Glomerular visceral epithelial cell (primary cell): ENCODE results near the gene DIMT1.

Source experiments
- DNase-seq: peaks from one replicate; pipeline ENCODE4 v3.0.0-alpha.2; 2016; ENCODE audit errors: extremely low spot score

The DIMT1 gene

DNA sequence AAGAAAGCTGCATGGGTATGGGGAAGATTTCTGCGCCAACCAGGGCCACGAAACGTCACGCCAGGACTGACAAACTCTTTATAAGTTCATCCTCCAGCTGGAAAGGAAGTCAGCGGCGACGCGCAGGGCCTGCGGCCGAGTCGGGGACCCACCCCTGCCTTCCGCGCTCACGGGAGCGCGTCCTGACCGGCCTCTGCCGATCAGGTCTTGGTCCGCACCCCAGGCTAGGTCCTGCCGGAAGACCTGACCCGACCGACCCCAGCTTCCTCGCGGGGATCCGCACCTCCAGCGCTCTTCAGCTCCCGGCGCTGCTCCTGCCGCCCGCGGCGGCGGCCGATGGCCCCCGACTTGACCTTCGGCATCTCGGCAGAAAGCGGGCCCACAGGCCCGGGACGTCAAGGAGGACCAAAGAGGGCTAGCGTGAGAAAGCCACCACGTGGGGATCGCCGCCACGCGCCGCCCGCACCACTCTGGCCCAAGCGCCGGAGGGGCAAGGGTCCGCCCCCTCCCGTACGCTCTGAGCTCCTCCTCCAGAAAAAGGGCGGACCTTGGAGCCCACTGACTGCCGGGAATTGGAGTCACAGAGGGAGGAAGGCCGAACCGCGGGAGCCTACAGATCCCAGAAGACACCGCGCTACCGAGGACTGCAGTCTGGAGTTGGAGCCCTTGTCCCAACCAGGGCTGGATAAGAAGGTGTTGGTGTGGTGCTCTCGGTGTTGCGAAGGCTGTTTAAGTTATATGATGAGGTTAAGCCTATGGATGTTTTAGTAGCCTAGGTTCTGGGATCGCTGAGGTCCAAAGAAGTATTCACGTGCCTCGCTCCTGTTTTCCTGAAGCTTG, at the start of gene DIMT1:
Gene DIMT1 (minus strand): TSS at position 495 of the 840 bp plus-strand sequence. CDS start 133 bp downstream, at position 362.
- DNase-seq: peak; percentile 99

DNA sequence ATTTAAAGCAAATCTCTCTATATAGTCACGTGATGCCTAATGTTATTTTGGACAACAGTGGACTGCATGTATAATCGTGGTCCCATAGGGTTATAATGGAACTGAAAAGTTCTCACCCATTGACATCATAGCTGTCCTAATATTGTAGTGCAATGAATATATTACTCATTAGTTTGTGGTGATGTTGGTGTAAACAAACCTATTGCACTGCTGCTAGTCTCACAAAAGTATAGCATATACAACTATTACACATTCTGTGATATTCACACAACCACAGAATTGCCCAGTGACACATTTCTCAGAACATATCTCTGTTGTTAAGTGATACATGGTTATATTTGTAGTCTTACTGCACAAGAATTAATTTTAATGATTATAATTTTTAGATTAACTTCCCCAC, 46.6 kb upstream of the DIMT1 start:
- DNase-seq: no peak

DNA sequence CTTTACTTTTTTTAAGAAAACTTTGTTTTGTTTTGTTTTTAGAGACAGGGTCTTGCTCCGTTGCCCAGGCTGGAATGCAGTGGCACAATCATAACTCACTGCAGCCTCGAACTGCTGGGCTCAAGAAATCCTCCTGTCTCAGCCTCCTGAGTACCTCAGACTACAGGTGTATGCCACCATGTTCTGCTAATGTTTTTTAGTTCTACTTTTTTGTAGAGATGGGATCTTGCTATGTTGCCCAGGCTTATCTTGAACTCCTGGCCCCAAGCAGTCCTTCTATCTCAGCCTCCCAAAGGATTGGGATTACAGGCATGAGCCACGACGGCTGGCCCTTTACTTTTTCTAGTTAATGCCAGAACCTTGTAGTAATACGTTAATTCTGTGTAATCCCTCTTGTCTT, 44.8 kb upstream of the DIMT1 start:
- DNase-seq: no peak

DNA sequence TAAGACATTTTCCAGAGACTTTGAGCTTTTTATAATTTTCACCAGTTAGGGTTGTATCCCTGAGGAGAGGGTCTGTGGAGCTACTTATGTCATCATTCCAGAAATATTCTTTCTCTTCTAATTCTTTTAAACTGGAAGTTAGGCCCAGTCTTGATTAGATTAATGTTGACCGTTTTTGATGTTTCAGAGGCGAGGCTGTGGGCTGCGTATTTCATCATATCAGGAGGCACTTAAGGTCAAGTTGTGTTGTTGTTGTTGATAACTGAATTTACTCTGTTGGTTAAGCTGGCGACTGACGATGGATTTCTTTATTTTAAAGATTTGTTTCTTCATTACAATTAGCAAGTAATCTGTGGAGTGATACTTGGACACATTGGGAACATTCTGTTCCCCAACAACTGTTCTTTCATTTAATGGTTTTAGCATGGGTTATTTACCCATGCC, 28.9 kb upstream of the DIMT1 start:
- DNase-seq: no peak

DNA sequence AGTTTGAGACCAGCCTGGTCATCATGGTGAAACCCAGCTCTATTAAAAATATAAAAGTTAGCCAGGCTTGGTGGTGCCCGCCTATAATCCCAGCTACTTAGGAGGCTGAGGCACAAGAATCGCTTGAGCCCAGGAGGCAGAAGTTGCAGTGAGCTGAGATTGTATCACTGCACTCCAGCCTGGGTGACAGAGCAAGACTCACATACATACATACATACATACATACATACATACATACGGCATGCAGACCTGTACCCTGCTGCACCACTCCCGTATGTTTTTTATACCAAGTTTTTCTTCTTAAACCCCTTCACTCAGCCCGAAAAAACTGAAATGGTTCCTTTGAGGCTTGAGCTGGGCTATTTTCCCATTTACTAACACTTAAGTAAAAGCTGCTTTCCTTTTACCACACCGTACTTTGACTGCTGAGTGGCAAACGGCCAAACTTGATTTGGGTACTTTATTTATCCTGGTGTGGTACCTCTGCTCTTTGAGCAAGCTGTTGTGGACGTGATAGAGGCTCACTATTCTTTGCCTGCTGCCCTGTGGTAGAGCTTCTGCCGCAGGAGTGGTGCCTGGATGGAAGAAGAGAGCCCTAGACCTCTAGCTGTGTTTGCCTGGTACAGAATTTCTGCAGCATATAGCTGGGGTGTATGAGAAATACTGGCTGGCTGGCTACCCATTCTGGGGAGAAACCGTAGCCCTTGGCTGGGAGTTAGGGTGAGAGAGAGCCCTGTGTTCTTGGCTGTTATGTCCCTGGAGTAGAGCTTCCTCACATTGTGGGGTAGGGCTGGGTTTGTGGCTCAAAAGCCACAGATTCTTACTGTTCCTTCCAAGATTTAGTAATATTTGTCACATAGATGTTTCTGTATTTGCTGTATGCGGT, 28.3 kb upstream of the DIMT1 start:
- no peak for DNase-seq

DNA sequence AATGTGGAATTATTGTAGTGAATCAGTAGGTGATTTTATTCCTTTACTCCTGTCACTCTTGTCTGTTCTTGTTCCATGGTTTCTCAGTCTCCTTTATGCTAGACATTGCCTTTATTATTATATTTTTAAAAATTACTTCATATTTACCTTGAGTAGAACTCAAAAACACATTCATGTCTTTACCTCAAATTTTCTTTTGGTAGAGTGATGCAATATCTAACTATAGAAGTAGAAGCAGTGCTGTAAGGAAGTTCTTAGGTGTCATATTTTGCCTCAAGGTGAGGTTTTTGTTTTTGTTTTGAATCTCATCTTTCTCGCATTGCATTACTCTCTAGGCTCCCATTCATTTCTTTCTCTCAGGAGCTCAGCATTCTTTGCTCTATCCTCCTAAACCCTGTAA, 21.1 kb upstream of the DIMT1 start:
- no peak for DNase-seq

DNA sequence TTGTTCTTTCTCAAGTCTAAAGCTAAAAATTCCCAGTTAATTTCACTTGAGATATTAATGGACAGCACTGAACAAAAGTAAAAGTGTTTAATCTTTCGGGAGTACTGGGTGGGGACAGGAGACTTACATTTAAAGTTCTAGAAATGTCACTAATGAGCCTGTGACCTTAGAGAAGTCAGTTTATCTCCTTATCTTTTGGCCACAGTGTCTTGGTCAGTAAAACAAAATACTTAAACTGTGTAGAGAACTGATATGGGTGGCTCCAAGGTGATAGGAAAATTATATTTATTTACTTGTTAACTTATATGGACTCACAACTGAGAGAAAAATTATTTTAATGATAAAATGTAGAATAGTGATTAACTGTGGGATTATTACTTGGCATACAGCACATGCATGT, 17.7 kb upstream of the DIMT1 start:
- DNase-seq: no peak

DNA sequence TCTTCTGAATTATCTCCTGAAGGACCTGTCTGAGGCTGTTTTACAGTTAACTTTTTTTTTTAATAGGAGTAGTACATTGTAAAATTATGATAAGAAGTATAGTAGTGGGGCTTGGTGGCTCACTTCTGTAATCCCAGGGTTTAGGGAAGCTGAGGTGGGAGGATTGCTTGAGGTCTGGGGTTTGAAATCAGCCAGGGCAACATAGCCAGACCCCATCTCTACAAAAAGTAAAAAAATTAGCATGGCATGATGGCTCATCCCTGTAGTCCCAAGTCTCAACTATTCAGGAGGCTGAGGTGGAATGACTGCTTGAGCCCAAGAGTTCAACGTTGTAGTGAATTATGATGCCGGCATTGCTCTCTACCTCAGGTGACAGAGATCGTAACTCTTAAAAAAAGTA, 15.9 kb upstream of the DIMT1 start:
- DNase-seq: no peak

DNA sequence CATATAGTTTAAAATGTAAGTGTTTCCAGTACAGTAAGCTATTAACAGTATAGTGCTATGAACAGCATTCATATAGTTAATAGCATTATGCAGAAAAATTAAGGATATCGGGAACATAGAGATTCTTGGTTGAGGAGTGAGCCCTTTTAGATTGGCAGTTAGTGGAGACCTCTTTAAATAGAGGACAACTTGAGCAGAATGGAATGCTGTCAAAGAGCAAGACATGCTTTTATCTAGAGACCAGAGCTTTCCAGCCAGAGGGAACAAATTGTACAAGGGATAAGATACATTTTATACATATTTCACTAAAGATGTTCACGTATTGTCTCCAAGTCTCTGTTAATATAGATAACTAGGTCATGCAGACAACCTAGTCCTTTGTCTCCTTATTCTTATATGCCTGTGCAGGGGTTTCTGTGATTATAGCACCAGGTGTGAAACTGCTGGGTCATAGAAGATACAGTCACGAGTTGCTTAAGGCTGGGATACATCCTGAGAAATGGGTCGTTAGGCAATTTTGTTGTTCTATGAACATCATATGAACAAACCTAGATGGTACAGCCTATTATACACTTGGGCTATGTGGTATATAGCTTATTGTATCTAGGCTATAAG, 14.9 kb upstream of the DIMT1 start:
- DNase-seq: no peak

DNA sequence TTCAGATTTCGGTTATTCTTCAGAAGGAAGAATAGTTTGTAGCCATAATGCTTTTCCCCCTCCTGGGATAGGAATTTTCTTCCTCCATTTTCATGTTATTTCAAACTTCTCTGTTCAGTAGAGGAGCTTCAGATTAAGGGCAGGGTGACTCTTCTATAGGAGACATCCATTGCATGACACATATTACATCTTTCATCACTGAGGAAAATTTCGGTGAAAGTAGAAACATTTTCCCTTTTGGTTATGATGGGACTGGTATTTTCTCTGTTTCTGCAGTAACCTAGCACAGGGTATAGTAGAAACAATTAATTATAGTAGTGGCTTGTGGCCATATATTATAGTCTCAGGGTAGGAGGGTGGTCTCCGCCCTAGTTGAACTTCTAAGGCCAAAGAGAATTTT, 10.0 kb upstream of the DIMT1 start:
- DNase-seq: no peak

DNA sequence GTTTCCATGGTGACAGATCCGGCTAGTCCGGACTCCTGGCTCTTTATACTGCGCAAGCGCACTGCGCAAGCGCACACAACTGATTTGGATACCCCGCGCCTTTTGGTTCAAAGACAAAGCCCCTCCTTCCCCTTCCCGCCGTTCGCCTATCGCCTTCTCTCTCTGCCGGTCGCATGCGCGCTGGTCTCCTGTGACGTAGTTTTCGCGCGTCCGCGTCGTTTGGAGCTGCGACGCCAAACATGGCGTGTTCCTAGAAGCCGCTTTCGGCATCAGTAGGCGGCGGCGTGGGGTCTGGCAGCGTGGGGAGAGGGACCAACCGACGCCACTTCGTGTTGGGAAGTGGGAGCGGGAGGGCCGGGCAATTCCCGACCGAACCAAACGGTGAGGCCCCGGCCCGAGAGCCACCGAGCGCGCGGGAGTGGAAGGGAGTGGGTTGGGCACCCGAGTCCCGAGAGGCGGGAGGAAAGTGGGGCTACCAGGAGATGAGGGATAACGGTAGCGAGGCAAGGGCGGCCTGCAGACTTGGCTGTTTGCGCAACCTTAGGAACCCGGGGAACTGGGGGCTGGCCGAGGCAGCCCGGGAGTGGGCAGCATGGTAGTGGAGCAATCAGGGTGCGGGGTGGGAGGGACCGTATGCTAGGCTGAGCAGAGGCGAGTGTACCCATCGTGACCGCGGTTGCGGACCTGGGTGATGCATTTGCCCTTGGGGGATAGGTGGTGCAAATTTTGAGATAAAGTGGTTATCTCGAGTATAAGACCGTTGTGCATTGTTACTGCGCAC, 9.0 kb upstream of the DIMT1 start, which contains the start of gene IPO11:
Gene IPO11 (plus strand): TSS at position 215 of the 781 bp plus-strand sequence. CDS start 24,517 bp downstream, outside the sequence.
- DNase-seq: peak; percentile 100

DNA sequence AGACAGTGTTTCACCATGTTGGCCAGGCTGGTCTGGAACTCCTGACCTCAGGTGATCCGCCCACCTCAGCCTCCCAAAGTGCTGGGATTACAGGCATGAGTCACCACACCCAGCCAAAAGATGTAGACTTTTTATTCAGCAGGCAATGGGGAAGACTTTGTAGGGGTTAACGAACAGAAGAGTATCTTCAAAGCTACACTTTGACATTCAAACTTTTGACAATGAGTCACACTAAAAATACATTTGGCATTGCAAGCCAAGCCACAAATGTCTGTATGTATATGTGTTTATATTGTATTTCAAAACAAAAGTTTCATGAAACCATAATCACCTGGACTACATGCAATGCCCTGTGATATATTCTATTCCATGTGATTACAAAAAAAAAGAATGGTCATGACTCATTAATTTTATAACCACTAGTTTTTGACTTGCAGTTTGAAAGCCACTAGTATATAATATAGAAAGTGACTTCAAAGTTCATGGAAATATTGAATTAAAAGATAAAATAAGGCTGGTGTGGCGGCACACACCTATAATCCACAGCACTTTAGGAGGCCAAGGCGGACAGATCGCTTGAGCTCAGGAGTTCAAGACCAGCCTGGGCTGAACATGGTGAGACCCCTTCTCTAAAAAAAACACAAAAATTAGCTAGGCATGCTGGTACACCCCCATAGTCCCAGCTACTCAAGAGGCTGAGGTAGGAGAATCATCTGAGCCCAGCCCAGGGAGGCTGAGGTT, 8.3 kb downstream of the DIMT1 start:
- peak; percentile 25 for DNase-seq

DNA sequence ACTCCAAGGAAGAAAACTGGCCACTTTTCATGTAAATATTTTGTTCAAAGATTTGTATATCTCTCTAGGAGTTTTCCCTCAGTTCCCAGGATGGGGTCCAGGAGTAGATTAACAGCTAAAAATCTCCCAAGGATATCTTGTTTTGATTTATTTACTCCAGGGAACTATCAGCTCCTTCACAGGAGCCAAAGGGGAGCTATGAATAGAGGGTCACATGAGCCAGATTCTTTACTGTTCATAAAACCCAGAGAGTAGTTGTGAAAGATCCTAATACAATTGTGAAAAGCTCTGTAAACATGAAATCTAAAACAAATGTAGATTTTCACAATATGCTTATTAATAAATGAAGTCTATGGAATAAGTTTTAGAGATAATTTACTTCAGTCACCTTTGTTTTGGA, 16.9 kb downstream of the DIMT1 start:
- no peak for DNase-seq

DNA sequence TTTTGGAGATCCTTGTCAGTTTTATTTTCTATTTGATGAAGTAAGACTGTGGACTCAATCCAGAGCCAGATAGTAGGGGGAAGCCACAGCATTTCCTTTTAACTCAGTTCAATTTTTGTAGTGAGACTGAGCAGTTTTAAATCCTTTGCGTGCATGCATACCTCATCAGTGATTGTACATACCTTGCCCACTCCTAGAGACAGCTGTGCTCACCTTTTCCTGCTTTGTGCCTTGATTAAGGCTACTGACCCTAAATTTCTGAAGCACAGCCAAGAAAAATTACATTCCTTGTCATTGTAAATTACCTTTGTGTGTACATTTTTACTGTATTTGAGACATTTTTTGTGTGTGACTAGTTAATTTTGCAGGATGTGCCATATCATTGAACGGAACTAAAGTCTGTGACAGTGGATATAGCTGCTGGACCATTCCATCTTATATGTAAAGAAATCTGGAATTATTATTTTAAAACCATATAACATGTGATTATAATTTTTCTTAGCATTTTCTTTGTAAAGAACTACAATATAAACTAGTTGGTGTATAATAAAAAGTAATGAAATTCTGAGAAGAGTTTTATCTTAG, 17.8 kb downstream of the DIMT1 start:
- DNase-seq: no peak

DNA sequence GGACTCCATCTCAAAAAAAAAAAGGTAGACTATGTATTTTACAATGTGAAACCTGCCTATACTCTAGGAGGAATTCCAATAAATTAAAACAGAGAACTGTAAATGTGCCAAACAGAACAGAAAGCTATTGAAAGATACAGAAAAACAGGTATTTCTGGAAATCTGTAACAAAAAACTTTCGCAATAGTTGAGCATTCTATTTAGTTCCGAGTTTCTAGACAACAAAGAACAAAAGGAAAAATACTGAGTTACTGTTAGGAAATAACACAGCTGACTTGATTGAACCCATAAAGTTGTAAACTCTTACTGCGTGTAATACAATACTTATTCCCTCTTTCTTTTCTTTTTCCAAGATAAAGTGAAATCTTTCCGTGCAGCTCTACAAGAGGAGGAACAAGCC, 18.6 kb downstream of the DIMT1 start:
- DNase-seq: no peak

DNA sequence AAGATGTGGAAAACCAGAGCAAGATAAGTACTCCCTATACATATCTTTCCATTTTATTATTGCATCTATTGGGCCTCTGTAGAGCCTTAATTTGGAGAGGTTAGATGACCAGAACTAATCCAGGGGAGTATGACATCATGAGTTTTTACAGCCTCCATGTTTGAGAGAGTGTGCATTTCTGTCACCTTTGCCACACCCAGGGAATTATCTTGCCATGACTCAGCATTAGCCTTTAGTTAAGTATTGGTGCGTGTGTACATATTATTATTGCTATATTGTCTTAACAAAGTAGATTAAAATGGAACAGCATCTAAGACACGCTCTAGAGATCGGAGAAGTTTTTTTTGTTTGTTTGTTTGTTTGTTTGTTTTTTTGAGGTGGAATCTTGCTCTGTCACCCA, 27.6 kb downstream of the DIMT1 start:
- no peak for DNase-seq

DNA sequence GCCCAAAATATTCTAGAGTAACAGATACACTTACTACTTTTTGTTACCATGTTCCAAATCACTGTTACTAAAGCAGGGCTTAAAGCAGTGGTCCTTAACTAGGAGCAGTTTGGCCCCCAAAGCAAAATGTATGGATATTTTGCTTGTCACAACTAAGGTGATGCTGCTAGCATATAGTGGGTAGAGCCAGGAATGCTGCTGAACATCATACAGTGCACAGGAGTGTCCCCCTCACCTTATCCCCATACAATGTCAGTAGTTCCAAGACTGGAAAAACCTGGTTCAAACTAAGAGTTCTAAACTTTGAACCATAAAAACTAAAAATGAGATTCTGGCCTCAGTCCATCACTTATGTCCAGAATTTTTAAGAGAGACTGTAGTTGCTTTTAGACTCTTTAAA, 28.1 kb downstream of the DIMT1 start:
- no peak for DNase-seq

DNA sequence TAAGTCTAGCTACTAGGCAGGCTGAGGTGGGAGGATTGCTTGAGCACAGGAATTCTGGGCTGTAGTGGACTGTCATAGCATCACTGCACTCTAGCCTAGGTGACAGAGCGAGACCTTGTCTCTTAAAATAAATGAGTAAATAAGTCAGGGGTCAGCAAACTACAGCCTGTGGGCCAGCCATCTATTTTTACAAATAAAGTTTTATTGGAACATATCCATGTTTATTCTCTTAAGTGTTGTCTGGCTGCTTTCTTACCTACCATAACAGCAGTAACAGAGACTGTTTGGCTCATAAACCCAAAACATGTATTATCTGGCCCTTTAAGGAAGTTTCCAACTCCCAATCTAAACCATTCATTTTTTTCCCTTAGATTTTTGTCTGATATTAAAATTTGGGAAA, 29.6 kb downstream of the DIMT1 start:
- DNase-seq: no peak

DNA sequence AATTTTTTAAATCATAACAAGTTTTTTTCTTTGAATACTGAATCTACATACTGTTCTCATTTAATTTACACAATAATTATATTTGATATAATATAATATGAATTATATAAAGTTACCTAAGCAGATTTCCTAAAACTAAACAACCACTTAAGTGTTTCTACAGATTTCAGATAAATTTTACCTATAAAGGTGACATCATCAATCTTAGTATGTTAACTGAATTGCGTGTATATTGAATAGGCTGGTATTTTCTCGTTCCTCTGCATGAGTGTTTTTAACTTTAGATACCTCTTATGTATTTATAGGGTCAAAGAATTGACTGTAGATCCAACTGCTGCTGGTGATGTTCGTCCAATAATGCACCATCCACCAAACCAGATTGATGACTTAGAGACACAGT, 30.3 kb downstream of the DIMT1 start:
- DNase-seq: no peak

DNA sequence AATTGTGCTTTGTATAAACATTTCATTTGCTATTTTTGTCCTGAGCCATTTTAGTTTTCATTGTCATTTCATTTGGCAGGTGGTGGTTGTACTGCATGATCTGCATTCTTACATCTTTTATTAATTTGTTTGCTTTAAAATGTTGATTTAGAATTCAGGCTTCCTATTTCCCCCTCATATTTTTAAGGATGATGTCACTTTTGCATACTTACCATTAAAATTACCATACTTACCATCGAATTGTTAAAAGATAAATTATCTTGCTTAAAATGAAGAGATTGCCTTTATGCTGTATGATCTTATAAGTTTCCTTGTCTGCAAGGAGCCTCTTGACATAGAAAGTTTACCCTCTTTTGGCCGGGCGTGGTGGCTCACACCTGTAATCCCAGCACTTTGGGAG, 31.1 kb downstream of the DIMT1 start:
- DNase-seq: no peak
